NCI-H146 (cell line): ENCODE measurements around the gene FBN1.

Experiments used
- DNase-seq: peaks from one replicate; lab custom pipeline; 2025; lab: John Stamatoyannopoulos, UW

Gene FBN1

DNA sequence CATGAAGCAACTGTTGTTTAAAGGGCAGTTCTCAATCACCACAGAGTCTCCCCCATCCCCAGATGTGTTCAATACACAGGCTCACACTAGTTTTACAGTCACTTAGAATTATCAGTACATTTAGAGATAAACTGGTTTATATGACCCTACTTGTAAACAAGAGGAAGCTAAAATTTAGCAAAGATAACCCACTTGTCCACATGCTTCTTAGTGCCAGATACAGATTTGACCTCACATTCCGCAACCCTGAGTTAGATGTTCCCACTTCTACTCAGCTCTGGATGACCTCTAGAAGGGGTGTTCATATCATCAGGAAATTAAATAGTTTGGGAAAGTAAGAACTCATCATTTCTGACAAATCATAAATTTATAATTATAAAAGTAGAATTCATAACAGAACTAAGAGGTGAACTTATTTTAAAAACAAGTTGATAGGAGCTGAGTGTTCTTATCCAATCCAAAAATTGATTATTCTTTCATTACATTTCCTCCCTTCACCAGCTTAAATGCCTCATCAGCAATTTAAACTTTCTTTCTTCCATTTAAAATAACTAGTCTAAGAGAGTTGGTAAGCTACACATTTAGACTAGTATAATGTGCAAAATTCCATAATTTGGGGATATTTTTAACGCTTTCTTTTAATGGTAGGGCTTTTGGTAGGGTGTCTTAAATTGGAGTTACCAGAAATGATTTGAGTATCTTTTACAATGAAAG, 131.2 kb downstream of the FBN1 start:
- DNase-seq: no peak

DNA sequence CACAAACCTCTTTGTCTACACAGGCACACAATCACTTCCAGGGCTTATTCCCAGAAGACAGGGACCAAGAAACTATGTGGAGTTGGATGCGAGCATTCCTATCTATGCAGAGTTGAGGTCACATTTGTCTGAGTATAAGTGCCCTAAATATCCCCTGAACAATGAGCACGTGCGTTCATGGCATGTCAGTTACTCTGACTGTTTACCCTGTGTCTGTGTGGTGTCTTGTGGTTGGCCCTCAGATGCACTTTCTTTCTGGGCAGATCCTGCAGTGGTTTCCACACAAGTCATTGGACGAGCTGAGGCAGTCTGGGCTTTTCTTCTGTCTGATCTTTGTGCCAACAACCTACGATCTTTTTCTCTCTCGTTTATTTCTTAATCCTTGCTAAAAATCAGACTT, 134.5 kb downstream of the FBN1 start:
- DNase-seq: no peak

DNA sequence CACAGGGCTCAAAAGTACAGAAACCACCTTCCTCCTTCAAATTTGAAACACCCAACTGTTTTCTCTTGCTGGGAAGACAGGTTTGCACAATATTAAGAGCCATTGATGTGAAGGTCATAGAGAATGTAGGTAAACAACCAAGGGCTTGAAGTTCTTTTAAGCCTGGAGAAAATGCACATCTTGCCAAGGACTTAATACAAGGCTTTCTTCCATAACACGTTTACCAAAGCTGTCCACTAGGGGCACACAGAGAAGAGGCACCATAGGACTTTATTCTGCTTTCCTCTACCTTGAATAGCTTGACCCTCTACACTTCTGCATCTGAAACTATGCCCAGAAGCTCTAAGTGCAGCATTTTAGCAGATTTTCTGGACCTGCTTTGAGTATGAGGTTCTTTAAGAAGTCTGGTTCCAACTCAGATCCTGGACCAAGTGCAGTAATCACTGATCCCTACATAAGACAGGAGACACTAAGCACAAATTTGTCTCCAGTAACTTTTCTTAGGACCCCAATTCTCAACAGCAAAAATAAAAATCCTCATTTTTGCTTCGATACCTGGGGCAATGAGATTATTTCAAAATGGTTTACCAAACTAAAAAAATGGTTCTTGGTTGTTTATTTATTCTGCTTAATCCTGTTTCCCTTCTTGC, 138.0 kb downstream of the FBN1 start:
- peak; percentile 25 for DNase-seq

DNA sequence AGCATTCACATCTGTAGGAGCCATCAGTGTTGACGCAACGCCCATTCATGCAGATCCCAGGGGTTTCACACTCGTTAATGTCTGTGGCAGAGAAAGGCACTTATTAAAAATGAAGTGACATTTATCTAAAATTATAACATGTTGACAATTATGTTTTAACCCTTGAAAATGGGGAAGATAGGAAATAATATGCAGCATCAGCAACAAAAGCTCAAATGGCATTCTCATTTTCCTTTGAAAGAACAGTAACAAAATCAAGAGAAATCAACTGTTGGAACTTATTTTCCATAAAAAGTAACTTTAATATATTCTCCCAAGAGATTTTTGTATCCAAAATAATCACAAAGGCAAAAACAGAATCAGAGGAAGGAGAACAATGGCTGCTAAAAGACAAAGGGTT, 140.4 kb downstream of the FBN1 start:
- DNase-seq: no peak

DNA sequence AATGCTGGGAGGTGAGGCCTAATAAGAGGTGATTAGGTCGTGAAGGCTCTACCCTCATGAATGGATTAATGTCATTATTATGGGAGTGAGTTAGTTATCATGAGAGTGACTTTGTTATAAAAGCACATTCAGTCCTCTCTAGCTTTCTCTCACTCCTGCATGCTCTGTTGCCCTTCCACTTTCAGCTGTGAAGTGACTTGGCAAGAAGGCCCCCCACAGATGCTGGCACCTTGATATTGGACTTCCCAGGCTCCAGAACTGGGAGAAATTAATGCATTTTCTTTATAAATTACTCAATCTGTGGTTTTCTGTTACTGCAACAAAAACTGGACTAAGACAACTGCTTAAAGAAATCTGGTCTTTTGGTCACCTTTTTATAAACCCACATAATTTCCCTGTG, 144.3 kb downstream of the FBN1 start:
- no peak for DNase-seq

DNA sequence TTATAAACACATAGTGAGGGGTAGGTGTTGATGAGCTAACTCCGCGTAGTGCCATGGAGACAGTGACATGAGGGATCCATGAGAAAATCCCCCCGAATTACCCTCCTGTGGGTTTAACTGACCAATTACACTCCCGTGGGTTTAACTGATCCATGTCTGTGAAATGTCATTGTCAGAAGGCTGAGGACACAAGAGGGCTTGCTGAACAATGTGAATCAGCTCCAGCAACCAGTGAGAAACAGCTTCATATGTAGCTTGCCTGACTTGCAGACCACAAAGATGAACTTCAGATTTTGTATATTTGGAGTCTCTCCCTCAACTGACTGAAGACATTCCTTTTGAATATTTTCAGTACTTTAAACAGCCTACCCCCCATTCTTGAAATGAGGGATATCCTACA, 144.9 kb downstream of the FBN1 start:
- no peak for DNase-seq

DNA sequence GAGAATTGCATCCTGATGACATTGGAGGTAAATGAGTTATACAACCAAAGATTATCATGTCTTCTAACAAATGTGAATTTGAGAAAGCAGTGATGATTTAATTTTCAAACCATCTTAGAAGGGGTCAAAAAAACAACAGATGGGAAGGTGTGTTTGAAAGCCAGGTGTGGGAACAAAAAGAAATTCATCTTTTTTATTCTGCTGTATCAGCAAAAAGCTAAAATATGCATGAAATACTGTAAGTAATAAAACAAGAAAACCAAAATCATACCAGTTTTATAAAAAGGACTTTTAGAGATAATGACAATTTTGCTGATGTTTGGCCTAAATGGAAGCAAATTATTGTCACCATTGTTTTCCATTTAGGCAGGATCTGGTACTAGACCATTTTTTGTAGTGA, 145.5 kb downstream of the FBN1 start:
- no peak for DNase-seq

DNA sequence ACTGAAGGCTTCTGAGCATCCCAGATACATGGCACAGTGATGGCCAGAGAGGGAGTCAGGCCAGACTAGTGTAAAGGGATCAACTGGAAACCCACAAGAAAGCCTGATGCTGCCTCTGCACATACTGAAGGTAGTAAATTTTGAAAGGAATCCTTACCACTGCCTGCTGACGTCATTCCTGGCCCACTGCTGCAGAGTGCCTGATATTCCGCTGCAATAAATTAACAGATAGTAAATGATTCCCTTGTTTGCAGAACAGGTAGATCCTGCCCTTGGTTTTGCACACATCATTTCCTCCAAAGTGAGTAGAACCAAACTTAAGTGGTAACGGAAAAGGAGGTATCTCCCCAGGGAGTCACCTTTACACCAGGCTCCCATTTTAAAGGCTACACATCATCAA, 146.7 kb downstream of the FBN1 start:
- DNase-seq: no peak

DNA sequence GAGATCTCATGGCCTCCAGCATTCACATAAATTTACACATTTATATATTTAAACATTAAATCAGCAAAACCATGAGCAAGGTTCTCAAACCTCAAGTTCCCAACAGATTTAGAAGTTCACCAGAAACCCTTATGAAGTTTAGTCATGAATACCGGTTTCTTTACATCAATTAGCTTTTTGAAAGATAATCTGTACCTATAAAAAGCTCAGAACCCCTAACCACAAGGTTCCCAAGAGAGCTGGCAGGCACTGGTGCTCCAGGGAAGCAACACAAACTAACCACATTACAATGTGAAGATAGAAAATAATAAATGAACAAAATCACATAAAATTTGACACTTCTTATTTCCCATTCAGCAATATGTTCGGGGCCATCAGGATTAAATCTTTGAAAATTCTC, 150.9 kb downstream of the FBN1 start:
- no peak for DNase-seq

DNA sequence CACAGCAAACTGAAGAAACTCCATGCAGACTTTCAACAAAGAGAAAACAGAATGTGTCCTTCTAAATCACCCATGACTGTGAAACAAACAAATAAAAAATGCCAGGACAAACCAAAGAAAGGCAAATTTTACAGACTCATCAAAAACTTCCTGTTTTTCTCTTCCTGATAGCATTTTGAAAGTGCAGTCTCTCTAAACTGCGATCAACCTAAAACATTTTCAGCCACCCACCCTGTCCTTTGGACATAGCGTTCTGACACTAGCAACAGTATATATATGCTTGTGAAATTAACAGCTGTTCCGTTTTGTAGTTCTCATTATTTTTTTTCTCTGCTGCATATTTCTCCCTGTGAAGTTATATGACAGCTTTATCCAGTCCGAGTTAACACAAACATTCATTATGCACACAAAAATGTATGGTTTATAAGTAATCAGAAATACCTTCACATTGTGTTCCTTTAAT, 151.7 kb downstream of the FBN1 start:
- DNase-seq: no peak

DNA sequence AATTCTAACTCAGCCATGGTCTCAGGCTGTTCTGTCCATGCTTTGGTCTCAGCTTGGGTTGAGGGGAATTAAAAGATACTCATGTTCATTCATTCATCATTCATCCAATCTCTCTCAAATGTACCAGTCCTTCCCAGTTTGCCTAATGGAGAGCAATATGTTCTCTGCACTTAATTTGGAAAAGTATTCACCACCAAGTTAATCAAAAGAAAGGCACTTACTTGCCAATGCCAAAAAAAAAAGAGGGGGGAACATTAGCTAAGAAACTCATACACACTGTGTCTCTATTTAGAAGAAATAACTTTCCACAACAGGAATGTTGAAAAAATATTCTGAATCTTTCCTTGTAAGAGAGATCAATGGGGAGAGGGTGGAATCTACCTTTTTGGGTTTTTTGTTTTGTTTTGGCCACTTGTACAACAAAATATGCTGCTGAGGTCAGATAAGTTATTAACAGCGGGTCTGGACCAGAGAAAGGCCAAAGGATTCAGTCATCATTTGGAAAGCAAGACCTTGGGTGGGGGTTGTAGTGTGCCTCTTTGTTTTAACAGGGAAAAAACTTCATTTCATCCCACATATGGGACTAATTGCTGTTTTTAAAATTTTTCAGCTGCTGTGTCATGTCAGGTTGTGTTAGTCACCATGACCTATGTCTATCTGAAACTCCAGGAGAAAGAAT, 152.3 kb downstream of the FBN1 start:
- DNase-seq: no peak

DNA sequence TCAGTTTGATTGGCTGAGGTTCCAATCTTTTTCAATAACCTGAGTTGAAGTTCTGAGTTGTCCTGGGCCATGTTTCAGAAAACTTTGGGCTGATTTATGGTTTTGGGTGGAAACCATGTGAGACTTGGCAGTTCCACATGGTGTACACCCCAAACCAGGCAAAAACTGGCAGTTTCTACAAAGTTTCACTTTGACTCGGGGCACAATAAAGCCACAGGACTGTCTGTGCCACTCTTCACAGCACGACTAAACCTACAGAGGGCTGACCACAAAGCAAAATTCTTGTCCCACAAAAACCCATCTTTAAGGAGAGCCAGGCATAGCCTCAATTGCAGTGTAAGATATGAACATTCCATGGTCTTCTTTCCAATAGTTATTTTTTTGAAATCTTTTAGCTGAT, 159.3 kb downstream of the FBN1 start:
- no peak for DNase-seq

DNA sequence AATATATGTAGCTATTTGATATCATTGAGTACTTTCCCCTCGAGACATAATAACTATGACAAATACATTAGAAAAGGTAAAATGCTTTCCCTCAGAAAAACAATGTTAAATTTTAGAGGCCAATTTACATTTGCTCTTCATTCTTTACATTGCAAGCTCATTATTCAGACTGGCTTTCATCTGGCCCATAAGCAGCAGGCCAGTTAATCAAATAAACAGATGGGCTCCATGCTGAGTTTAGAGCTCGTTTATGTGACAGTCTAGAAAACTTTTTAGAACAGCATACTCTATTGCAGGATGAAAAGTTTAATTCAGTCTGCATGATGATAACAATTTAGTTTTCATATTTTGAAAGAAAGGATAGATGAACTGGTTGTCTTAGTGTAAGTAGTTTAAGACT, 163.7 kb downstream of the FBN1 start:
- peak; percentile 55 for DNase-seq

DNA sequence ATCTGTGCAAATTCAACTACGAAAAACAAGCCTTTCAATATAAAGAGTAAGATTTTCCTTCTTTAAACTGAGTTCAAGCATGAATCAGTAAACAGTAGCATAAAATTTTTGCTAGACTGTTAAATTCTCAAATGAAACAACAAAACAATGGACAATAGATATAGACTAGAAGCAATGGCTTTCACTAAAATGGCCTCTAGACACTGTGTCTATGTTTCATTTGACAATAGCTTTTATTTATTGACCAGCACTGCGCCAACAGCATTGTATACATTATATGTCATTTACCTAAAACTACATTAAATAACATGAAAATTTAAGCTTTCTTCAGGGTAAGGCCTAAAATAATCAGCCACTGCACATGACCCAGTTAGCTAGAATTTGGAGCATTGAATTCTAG, 165.8 kb downstream of the FBN1 start:
- DNase-seq: no peak

DNA sequence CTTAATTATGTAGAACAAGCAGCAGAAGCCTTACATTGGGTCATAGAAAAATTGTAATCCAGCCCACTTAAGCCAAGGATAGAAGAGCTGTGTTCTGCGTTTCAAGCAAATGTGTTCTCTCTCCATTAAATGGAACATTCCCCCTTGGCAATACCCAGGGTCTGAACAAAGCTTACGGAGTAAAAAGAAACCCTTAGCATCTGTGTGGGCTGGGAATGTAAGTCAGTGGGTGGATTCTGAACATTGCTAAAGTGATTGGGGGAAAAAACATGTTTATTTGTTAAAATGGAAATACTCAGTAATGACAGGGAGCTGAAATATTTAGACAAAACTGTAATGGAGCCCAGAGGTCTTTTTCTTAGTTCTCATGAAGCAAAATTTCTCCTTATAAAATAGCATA, 166.9 kb downstream of the FBN1 start:
- no peak for DNase-seq

DNA sequence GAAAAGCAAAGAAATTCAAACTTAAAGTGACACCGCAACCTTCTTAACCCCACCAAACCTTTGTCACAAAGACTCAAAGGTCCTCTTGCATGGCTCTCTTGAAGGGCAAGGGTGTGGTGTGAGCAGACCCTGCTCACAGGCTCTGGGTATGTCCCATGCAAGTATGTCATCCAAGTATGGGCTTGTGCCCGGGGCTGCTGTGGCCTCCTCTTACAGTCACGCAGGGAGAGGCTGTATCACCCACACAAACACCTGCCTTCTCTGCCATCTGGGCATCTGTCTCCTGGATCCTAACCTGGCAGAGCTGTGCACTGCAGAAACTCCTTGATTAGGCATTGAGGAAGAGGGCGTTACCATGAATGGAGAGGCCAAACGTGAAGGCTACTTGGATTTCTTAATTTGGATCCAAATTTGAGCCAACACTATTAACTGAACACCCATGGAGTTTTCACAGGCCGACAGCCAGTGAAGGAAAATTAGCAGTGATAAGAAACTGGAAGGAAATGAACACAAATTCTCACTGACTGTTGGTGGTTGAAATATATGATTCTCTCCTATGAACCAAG, 167.6 kb downstream of the FBN1 start:
- no peak for DNase-seq

DNA sequence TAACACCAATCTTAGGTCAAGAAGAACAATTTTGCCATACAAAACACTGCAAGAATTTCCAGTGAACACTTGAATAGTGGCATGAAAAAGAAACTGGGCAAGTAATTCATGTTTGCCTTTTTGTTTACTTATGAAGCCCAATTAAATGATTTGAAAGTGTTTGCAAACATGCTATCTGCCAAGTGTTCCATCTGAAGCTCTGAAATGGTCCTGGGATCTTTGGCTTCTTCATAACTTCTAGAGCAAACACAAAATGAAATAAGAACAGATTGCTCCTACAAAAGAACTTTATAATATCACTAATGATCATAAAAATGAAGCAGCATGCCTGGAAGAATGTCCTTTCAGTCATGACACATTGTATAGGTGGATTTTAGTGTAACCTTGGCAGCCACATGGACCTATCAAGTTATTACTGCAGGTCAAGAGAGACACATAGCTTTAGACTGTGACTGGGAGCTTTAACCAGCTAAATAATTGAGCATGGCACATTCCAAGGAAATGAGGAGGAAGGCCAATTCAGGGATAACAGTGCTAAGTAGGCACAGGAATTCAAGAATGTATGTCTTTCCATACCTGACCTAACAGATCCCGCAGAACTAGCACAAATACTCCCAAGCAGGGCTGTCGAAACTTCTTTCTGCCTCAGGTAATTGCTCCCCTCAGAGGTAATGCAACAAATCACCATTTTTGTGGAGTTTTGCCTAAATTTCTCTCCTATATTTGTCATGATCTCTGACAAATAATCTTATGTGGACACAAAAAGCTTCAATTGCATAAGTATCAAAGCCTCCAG, 169.7 kb downstream of the FBN1 start:
- no peak for DNase-seq

DNA sequence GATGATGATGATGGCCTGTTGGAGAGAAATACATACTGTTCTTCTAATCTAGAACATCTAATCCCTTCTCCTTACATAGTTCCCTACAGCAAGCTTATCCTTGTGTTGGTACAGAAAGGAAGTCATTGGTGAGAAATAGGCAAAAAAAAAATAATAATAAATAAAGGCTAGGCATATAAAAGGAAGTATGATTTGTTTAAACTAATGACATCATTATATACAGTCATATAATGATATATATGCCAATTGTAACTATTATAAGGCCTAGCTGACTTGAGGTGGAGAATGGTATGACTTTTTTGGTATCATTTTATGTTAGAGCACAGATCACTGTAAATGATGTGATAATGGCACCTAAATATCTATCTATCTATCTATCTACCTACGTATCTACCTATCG, 171.8 kb downstream of the FBN1 start:
- no peak for DNase-seq

DNA sequence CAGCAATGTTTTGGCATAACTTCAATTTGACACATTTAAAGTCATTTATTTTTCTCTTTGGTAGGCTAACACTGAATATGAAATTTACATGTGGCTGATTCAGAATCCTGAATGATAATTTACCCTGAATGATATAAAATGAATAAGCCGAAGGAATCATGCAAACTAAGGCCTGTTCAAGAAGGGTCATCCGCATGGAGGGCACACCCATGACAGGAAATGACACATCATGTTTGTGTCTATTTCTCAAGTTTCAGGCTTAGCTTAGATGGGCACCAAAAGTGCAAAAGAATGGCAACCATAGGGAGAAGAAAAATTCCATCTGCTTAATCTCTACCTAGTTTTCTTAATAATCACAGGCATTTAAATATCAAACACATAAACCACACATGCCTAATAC, 172.8 kb downstream of the FBN1 start:
- DNase-seq: no peak

DNA sequence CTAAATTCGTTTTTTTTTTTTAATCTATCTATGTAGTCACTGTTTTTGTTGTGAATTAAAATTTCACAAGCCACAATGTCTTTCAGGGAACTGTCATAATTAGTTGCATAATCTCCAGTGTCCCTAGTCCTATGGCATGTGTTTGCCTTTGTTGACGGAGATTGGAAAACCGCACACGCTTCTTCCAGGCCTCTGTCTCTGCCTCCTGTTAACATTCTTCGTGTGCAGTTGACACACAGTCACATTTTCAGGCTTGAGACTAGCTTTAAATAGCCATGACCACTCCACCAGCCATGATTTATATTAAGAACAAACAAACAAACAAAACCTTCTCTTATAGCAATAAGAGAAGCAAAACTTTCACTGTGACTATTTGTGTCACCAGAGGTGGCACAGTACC, 174.4 kb downstream of the FBN1 start:
- DNase-seq: no peak

DNA sequence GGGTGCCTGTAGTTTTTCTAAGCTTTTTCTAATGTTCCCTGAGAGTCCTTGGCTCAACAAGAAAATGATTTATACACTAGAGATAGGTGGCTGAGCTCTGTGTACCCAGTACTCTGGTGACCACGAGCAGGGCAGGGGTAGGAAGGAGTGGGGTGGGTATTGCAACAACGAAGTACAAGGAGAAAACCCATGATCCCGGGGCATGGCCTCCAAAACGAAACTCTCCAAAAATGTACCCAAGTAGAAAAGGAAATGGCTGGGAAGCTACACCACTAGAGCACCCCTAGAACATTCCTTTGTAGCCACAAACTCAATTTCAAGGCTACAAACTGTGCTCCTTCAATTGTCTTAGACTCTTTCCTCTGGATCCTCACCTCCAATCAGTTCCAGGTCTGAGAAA, 175.4 kb downstream of the FBN1 start:
- DNase-seq: no peak

DNA sequence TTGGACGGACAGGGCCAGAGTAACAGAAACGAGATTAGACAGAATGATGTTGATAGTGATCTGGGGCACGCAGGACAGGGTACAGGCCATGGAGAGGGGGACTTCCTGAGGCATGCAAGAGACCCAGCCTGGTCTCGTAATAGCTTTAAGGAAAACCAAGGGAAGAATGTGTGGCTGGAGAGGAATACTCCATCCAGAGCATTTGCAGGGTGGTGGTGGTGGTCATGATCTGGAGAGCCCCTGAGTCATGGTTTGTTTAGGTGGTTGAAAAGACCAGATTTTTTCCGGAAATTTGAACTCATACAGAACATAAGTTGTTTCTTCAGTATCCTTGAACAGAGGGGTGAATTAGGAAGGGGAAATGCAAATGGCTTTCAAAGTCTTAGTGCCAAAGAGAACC, 175.8 kb downstream of the FBN1 start:
- DNase-seq: no peak
